A549 (cell line): ENCODE measurements around the gene USP13. TPM values are rescaled to one million over a fixed set of nuclear protein-coding genes. Genes with fewer than 3 reads are reported as not detected.
A peak's percentile ranks its signal among the peaks of the same experiment; 100 is the strongest.

Experiments used
- ATAC-seq, 2 experiments: fragments of 200-7000 bp in 1 of 2; fragments of >200 bp in 1 of 2; cut with Nextera tagmentation in 1 of 2; cut with Tn5 transposase in 1 of 2; 3 replicates each; pipeline versions ENCODE4 v1.8.0 to v1.9.1; 2018 to 2020; ENCODE audit warnings: mild to moderate bottlenecking in 1 of 2, moderate library complexity in 1 of 2
- CTCF ChIA-PET: fragments of 300-600 bp; sonication (Branson Sonifier 250); formaldehyde crosslinking; extraction: SDS; loops from one replicate; lab custom pipeline; 2021; ENCODE audit warnings: antibody characterized with exemption, inconsistent platforms; lab: Yijun Ruan, JAX
- POLR2A ChIA-PET: fragments of 350-600 bp; formaldehyde crosslinking; extraction: SDS; loops from one replicate; lab custom pipeline; 2021; ENCODE audit warnings: antibody characterized with exemption, inconsistent platforms; lab: Yijun Ruan, JAX
- DNase-seq, 2 experiments: peaks; one replicate each; pipeline versions ENCODE4 v3.0.0 to v3.0.0-alpha.2; 2011 to 2016; ENCODE audit warnings: low read depth in 1 of 2, low spot score in 1 of 2
- FAIRE-seq: peaks from 2 replicates; lab custom pipeline; 2011; peaks lifted over from hg19 to GRCh38; lab: Jason Lieb, UNC
- H3K27ac ChIP-seq, 2 experiments: fragments of >200 bp; sonication (Bioruptor Twin); formaldehyde crosslinking; 3 replicates each; pipeline ENCODE4 v1.5.1; 2016 to 2017
- H3K4me1 ChIP-seq: fragments of >200 bp; sonication (Bioruptor Twin); formaldehyde crosslinking; 3 replicates; pipeline ENCODE4 v1.6.1; 2016
- H3K4me2 ChIP-seq: fragments of >200 bp; sonication (Bioruptor Twin); formaldehyde crosslinking; 3 replicates; pipeline ENCODE4 v1.6.1; 2016
- H3K4me3 ChIP-seq: fragments of >200 bp; sonication (Bioruptor Twin); formaldehyde crosslinking; 3 replicates; pipeline ENCODE4 v1.5.1; 2016
- H3K9me3 ChIP-seq: fragments of >200 bp; sonication (Bioruptor Twin); formaldehyde crosslinking; 3 replicates; pipeline ENCODE4 v1.6.1; 2016
- CBX2 ChIP-seq: fragments of 200-600 bp; sonication (generic); IDR thresholded peaks from 2 replicates; pipeline ENCODE4 v1.6.1; 2016; ENCODE audit warnings: low read depth, mild to moderate bottlenecking, borderline replicate concordance
- CBX8 ChIP-seq: fragments of 200-600 bp; sonication (generic); IDR thresholded peaks from 2 replicates; pipeline ENCODE4 v1.6.1; 2016
- CHD2 ChIP-seq: fragments of 150-350 bp; IDR thresholded peaks from 2 replicates; pipeline ENCODE4 v1.6.1; 2014; ENCODE audit warnings: low read length; ENCODE audit not compliant: partially characterized antibody
- EHF ChIP-seq: fragments of 250-450 bp; sonication (Bioruptor Pico); IDR thresholded peaks from 2 replicates; pipeline ENCODE4 v1.5.0; 2020; ENCODE audit warnings: mild to moderate bottlenecking
- FOSB ChIP-seq: fragments of 250-450 bp; sonication (Bioruptor Pico); IDR thresholded peaks from 2 replicates; pipeline ENCODE4 v1.5.0; 2020; ENCODE audit warnings: mild to moderate bottlenecking, moderate library complexity
- FOSL2 ChIP-seq, 2 experiments: fragments of 450-650 bp in 1 of 2; fragments of >200 bp in 1 of 2; sonication (Bioruptor Twin) in 1 of 2; formaldehyde crosslinking; IDR thresholded peaks; 2 replicates each; pipeline versions ENCODE4 v1.5.0 to v1.6.1; 2016 to 2020; ENCODE audit warnings: mild to moderate bottlenecking in 1 of 2, moderate library complexity in 1 of 2
- FOXS1 ChIP-seq: fragments of 250-450 bp; sonication (Bioruptor Pico); IDR thresholded peaks from 2 replicates; pipeline ENCODE4 v1.5.0; 2020; ENCODE audit warnings: mild to moderate bottlenecking, moderate library complexity
- HDAC2 ChIP-seq: fragments of 200-600 bp; sonication (generic); IDR thresholded peaks from 2 replicates; pipeline ENCODE4 v1.6.1; 2016
- JUN ChIP-seq, 2 experiments: fragments of >200 bp; sonication (Bioruptor Twin); formaldehyde crosslinking; IDR thresholded peaks; 2 replicates in 1 of 2; 3 replicates in 1 of 2; pipeline ENCODE4 v1.6.1; 2016 to 2017
- JUNB ChIP-seq: fragments of >200 bp; sonication (Bioruptor Twin); formaldehyde crosslinking; IDR thresholded peaks from 2 replicates; pipeline ENCODE4 v1.6.1; 2016
- KDM1A ChIP-seq: fragments of 200-600 bp; sonication (generic); IDR thresholded peaks from 2 replicates; pipeline ENCODE4 v1.6.1; 2016; ENCODE audit warnings: low read depth, mild to moderate bottlenecking
- NFE2L2 ChIP-seq: fragments of 150-350 bp; conservative IDR thresholded peaks from 2 replicates; pipeline ENCODE4 v1.6.1; 2014; ENCODE audit warnings: low read length
- NR3C1 ChIP-seq: fragments of >200 bp; sonication (Bioruptor Twin); formaldehyde crosslinking; IDR thresholded peaks from 3 replicates; pipeline ENCODE4 v1.6.1; 2017
- POLR2AphosphoS2 ChIP-seq: conservative IDR thresholded peaks from 2 replicates; pipeline ENCODE4 v1.6.1; 2012; ENCODE audit warnings: low read length, improper control_type of control experiment, inconsistent platforms
- RARB ChIP-seq: fragments of 250-450 bp; sonication (Bioruptor Pico); IDR thresholded peaks from 2 replicates; pipeline ENCODE4 v1.8.0; 2021; ENCODE audit warnings: mild to moderate bottlenecking, moderate library complexity
- RCOR1 ChIP-seq: fragments of 150-350 bp; IDR thresholded peaks from 2 replicates; pipeline ENCODE4 v1.6.1; 2014; ENCODE audit warnings: antibody characterized with exemption, low read length, low read depth
- RFX5 ChIP-seq: fragments of 450-650 bp; IDR thresholded peaks from 2 replicates; pipeline ENCODE4 v1.7.1; 2014; ENCODE audit warnings: antibody characterized with exemption, mild to moderate bottlenecking, moderate library complexity
- SREBF2 ChIP-seq: fragments of 450-650 bp; IDR thresholded peaks from 2 replicates; pipeline ENCODE4 v1.6.1; 2014; ENCODE audit warnings: mild to moderate bottlenecking, moderate library complexity
- TFCP2L1 ChIP-seq: fragments of 250-450 bp; sonication (Bioruptor Pico); IDR thresholded peaks from 2 replicates; pipeline ENCODE4 v1.5.0; 2021; ENCODE audit warnings: mild to moderate bottlenecking
- TP53 ChIP-seq: fragments of 250-450 bp; sonication (Bioruptor Pico); IDR thresholded peaks from 2 replicates; pipeline ENCODE4 v1.5.0; 2021; ENCODE audit warnings: mild to moderate bottlenecking, moderate library complexity
- ZFP36 ChIP-seq: fragments of 450-650 bp; IDR thresholded peaks from 2 replicates; pipeline ENCODE4 v1.6.1; 2014; ENCODE audit warnings: borderline replicate concordance; ENCODE audit not compliant: partially characterized antibody
- WGBS: methylation state at CpG from one replicate; pipeline ENCODE4 v1.1.6; 2017; ENCODE audit errors: missing lambda C conversion rate; 5-methylcytosine and 5-hydroxymethylcytosine counted together
- polyA plus RNA-seq, 4 experiments: library from polyadenylated mRNA; depleted of rRNA in 3 of 4; stranded (reverse); fragments of >200 nt; fragmentation: RNase III in 1 of 4; extraction: RNeasy Plus Mini Kit Qiagen cat#74134 plus additional on column Dnase treatment in 1 of 4; gene quantifications; 2 replicates in 3 of 4; 3 replicates in 1 of 4; pipeline ENCODE4 v1.2.3, GENCODE V29; 2011 to 2017
- TF ChIP-seq, protein P1 (sequence below): fragments of 250-450 bp; sonication (Bioruptor Pico); IDR thresholded peaks from 2 replicates; pipeline ENCODE4 v1.5.0; 2021; ENCODE audit warnings: mild to moderate bottlenecking, moderate library complexity, borderline replicate concordance
- TF ChIP-seq, protein P2 (sequence below): fragments of >200 bp; sonication (Bioruptor Twin); formaldehyde crosslinking; IDR thresholded peaks from 2 replicates; pipeline ENCODE4 v1.6.1; 2016
- TF ChIP-seq, protein P3 (sequence below): fragments of 150-350 bp; IDR thresholded peaks from 2 replicates; pipeline ENCODE4 v1.6.1; 2014; ENCODE audit warnings: low read depth, mild to moderate bottlenecking, low read length

USP13 gene
- polyA plus RNA-seq, 2 of the 4 experiments (the other 2 are of a cell fraction) = 7.5 to 10.2 TPM

DNA sequence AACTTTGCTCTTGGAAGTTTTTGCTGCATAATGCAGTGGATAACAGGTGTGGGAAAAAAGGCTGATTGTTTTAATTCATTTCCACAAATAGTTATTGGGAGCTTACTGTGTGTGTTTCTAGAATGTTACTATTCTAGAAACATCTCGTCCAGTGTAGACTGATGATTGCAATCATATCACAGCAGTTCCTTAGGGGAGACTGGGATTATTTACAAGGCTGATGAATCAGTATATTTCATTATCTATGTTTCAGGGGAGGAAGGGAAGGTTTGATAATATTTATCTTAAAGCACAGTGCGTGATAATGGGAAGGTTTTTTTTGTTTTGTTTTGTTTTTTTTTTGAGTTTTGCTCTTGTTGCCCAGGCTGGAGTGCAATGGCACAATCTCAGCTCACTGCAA, 2.4 kb downstream of the USP13 start:
- ChIA-PET CTCF (no interaction called here), POLR2A (no interaction called here)
- H3K4me3 ChIP-seq = no peak overlapping the region
- 94% methylated on average over 2 of the region's 2 CpGs for WGBS
- H3K4me2 ChIP-seq = peak overlapping the region; percentile 69
- H3K27ac ChIP-seq = no peak overlapping the region
- ATAC-seq = no peak
- H3K9me3 ChIP-seq = no peaks in the 10 kb centered on the region
- H3K4me1 ChIP-seq = peaks cover 12% of the 10 kb centered on the region; the same call in 2 of the 3 replicates
- no peak for DNase-seq
- FAIRE-seq = no peak
- TF ChIP-seq JUNB = no peak

DNA sequence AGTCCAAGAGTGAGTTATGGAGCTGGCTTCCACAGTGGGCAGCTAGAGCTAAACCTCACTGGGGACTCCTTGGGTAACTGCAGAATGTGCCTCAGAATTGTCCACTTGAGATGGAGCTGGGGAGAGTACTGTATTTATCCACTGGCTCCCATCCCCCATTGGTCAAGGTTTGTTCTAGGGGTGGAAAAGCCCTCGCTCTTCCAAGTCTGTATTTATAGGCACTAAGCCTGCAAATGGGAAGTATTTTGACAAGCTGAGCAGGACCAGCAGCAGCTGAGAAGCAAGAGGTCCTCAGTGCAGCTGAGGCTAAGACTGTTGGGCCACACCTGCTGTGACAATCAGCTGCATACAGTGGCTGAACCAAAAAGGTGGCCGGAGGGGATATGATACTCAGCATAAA, 5.8 kb downstream of the USP13 start:
- Histone ChIP-seq H3K4me3 (no peak overlapping the region), H3K27ac (no peak overlapping the region), H3K9me3 (no peaks in the 10 kb centered on the region), H3K4me2 (no peak overlapping the region), H3K4me1 (peaks cover 8% of the 10 kb centered on the region; the same call in 2 of the 3 replicates)
- DNase-seq (no peak), FAIRE-seq (no peak), ATAC-seq (no peak)
- ChIA-PET CTCF (interaction anchor here (5.5 kb wide), 1 partner anchor 8 kb away, joined by 27 read pairs; no protein-coding TSS in a partner anchor), POLR2A (interaction anchor here (0.6 kb wide), 1 partner anchor 9 kb away, joined by 3 read pairs; no protein-coding TSS in a partner anchor)
- TF ChIP-seq RCOR1 (no peak), NFE2L2 (no peak), KDM1A (no peak), RARB (no peak), CHD2 (no peak), FOXS1 (CRISPR knock-in tag) (no peak), POLR2AphosphoS2 (no peak), FOSL2 (IDR thresholded peaks at IDR 0.05) (no peak), FOSL2 (CRISPR knock-in tag; IDR thresholded peaks at IDR 0.05) (no peak), TP53 (no peak), NR3C1 (no peak), RFX5 (no peak), JUN (IDR thresholded peaks at IDR 0.05) (no peak), CBX8 (no peak), EHF (CRISPR knock-in tag) (no peak), HDAC2 (no peak), JUNB (no peak), TFCP2L1 (CRISPR knock-in tag) (no peak)
- TF ChIP-seq, protein P1, sequence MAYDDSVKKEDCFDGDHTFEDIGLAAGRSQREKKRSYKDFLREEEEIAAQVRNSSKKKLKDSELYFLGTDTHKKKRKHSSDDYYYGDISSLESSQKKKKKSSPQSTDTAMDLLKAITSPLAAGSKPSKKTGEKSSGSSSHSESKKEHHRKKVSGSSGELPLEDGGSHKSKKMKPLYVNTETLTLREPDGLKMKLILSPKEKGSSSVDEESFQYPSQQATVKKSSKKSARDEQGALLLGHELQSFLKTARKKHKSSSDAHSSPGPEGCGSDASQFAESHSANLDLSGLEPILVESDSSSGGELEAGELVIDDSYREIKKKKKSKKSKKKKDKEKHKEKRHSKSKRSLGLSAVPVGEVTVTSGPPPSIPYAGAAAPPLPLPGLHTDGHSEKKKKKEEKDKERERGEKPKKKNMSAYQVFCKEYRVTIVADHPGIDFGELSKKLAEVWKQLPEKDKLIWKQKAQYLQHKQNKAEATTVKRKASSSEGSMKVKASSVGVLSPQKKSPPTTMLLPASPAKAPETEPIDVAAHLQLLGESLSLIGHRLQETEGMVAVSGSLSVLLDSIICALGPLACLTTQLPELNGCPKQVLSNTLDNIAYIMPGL (CRISPR knock-in tag) = no peak
- TF ChIP-seq, protein P2, sequence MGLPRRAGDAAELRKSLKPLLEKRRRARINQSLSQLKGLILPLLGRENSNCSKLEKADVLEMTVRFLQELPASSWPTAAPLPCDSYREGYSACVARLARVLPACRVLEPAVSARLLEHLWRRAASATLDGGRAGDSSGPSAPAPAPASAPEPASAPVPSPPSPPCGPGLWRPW = no peak
- TF ChIP-seq, protein P3, sequence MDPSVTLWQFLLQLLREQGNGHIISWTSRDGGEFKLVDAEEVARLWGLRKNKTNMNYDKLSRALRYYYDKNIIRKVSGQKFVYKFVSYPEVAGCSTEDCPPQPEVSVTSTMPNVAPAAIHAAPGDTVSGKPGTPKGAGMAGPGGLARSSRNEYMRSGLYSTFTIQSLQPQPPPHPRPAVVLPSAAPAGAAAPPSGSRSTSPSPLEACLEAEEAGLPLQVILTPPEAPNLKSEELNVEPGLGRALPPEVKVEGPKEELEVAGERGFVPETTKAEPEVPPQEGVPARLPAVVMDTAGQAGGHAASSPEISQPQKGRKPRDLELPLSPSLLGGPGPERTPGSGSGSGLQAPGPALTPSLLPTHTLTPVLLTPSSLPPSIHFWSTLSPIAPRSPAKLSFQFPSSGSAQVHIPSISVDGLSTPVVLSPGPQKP = no peak
- 78% methylated on average over 2 of the region's 2 CpGs for WGBS

DNA sequence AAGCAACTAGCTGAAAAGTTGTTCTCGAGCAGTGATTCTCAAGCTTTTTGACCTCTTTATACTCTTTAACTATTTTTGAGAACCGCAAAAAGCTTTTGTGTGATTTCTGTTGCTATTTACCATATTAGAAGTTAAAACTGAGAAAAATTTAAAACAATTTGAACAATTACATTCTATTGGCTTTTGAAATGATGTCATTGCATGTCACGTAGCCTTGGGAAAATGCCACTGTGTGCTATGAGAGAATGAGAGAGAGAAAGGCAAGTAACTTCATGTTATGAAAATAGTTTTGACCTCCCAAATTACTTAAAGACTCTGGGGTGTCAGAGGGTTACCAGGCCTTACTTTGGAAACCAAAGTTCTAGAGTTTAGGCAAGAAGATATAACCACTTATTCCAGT, 8.0 kb downstream of the USP13 start:
- CTCF ChIA-PET = interaction anchor here (5.5 kb wide), 1 partner anchor 11 kb away, joined by 27 read pairs; no protein-coding TSS in a partner anchor

More for the DNA sequence above, 8.0 kb downstream of the USP13 start:
- H3K27ac ChIP-seq = no peak overlapping the region
- TF ChIP-seq NR3C1 = no peak
- no peak for TF ChIP-seq KDM1A
- TF ChIP-seq CBX2 = no peak
- TF ChIP-seq SREBF2 = no peak
- no peak for TF ChIP-seq RARB
- no peak for TF ChIP-seq FOSB (CRISPR knock-in tag)
- no peak for TF ChIP-seq ZFP36
- DNase-seq (no peak), ATAC-seq (no peak), FAIRE-seq (no peak)
- H3K4me1 ChIP-seq = no peaks in the 10 kb centered on the region
- 88% methylated on average over 3 of the region's 3 CpGs for WGBS
- no peak overlapping the region for H3K4me2 ChIP-seq
- POLR2A ChIA-PET = no interaction called here
- no peak overlapping the region for H3K4me3 ChIP-seq
- H3K9me3 ChIP-seq = no peaks in the 10 kb centered on the region
